Measurements from ENCODE around the gene C6orf132.

GRCh38 chr6:42108071-42108470 lies 34.3 kb downstream of the C6orf132 start:
- TF ChIP-seq EZH2phosphoT487 (IDR thresholded peaks at IDR 0.05; ENCODE audit: insufficient read depth, low read depth) = no peak
- TF ChIP-seq EZH2 (IDR thresholded peaks at IDR 0.05; ENCODE audit: insufficient read depth, poor library complexity, severe bottlenecking) = no peak

Measured in GM23248 (cell line).